Loucy (cell line): ENCODE data around the gene NFYA.

Experiments
- H2AFZ ChIP-seq: fragments of 200-600 bp; sonication (generic); 2 replicates; pipeline ENCODE4 v1.6.0; 2016; ENCODE audit warnings: antibody characterized with exemption, mild to moderate bottlenecking, low read length, moderate library complexity
- H3F3A ChIP-seq: fragments of 200-600 bp; 2 replicates; pipeline ENCODE4 v1.6.0; 2016; ENCODE audit warnings: antibody characterized with exemption, low read depth, mild to moderate bottlenecking
- H3K27me3 ChIP-seq: fragments of 200-600 bp; sonication (generic); 2 replicates; pipeline ENCODE4 v1.6.1; 2014; ENCODE audit warnings: low read length, mild to moderate bottlenecking; ENCODE audit not compliant: insufficient read depth, poor library complexity, severe bottlenecking
- H3K36me3 ChIP-seq: fragments of 200-600 bp; sonication (generic); 2 replicates; pipeline ENCODE4 v1.6.1; 2016; ENCODE audit warnings: low read length; ENCODE audit not compliant: insufficient read depth
- H3K4me1 ChIP-seq: fragments of 200-600 bp; sonication (generic); 2 replicates; pipeline ENCODE4 v1.5.1; 2014; ENCODE audit warnings: low read length, mild to moderate bottlenecking; ENCODE audit not compliant: insufficient read depth, poor library complexity, severe bottlenecking
- H3K4me2 ChIP-seq: fragments of 200-600 bp; sonication (generic); 2 replicates; pipeline ENCODE4 v1.6.0; 2014; ENCODE audit warnings: antibody characterized with exemption, low read length, low read depth, mild to moderate bottlenecking; ENCODE audit not compliant: poor library complexity, severe bottlenecking
- H3K4me3 ChIP-seq: fragments of 200-600 bp; sonication (generic); 2 replicates; pipeline ENCODE4 v1.5.1; 2014; ENCODE audit warnings: low read length, mild to moderate bottlenecking, mixed read lengths; ENCODE audit not compliant: poor library complexity, severe bottlenecking
- H3K79me2 ChIP-seq: fragments of 200-600 bp; sonication (generic); 2 replicates; pipeline ENCODE4 v1.6.1; 2014; ENCODE audit warnings: low read length; ENCODE audit not compliant: insufficient read depth
- H3K9ac ChIP-seq: fragments of 200-600 bp; sonication (generic); 2 replicates; pipeline ENCODE4 v1.6.0; 2014; ENCODE audit warnings: mild to moderate bottlenecking, low read depth, low read length, moderate library complexity; ENCODE audit not compliant: poor library complexity, severe bottlenecking
- H3K9me2 ChIP-seq: fragments of 200-600 bp; sonication (generic); replicated peaks from 2 replicates; pipeline ENCODE4 v1.6.1; 2016; ENCODE audit warnings: low read depth, low read length, mixed read lengths
- H3K9me3 ChIP-seq: fragments of 200-600 bp; sonication (generic); 2 replicates; pipeline ENCODE4 v1.6.1; 2014; ENCODE audit warnings: mild to moderate bottlenecking, antibody characterized with exemption, low read length, low read depth; ENCODE audit not compliant: insufficient read depth
- H4K20me1 ChIP-seq: fragments of 200-600 bp; sonication (generic); 2 replicates; pipeline ENCODE4 v1.6.0; 2014; ENCODE audit warnings: antibody characterized with exemption, low read length, mild to moderate bottlenecking; ENCODE audit not compliant: insufficient read depth, poor library complexity, severe bottlenecking
- EZH2phosphoT487 ChIP-seq: fragments of 200-600 bp; IDR thresholded peaks from 2 replicates; pipeline ENCODE4 v1.6.1; 2018; ENCODE audit warnings: antibody characterized with exemption, mild to moderate bottlenecking, moderate library complexity, borderline replicate concordance
- TF ChIP-seq, protein P1 (sequence below): fragments of 200-600 bp; sonication (generic); conservative IDR thresholded peaks from 2 replicates; pipeline ENCODE4 v1.5.1; 2014; ENCODE audit warnings: mild to moderate bottlenecking, antibody characterized with exemption, low read length

NFYA gene

DNA sequence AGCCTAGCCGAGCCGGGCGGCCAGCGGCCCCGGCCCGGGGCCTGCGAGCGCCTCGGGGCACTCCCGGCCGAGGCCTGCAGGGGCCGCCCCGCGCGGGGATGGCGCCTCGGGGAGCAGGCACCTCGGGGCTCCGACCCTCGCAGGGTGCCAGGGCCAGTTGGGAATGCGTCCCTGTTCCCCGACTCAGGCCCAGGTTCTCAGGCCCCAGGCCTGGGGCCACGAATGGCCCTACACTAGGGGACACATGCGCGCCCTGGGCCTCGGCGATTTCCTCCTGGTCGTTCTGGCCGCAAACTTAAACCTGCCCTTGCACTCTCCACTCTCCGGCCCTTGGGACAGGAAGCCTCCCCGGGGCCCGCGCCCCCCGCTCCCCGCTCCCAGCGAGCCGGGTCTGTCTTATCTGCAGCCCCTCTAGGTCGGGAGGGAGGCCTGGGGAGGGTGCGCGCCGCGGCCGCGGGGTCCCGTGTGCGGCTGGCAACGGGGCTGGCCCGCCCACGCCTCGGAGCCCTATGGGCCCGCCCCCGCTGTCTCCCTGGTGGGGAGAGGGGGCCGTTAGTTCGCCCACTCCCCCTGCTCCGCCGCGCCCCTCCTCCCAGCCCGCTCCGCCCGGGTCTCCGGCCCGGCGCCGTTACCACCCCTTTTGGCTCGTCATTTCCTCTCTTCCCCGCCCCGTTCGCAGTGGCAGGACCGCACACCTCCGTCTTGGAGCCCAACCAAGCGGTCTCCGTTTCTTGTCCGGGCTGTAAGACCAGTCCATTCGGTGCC, 611 bp downstream of the NFYA start:
- peaks cover 49% of the 10 kb centered on the region for H4K20me1 ChIP-seq

DNA sequence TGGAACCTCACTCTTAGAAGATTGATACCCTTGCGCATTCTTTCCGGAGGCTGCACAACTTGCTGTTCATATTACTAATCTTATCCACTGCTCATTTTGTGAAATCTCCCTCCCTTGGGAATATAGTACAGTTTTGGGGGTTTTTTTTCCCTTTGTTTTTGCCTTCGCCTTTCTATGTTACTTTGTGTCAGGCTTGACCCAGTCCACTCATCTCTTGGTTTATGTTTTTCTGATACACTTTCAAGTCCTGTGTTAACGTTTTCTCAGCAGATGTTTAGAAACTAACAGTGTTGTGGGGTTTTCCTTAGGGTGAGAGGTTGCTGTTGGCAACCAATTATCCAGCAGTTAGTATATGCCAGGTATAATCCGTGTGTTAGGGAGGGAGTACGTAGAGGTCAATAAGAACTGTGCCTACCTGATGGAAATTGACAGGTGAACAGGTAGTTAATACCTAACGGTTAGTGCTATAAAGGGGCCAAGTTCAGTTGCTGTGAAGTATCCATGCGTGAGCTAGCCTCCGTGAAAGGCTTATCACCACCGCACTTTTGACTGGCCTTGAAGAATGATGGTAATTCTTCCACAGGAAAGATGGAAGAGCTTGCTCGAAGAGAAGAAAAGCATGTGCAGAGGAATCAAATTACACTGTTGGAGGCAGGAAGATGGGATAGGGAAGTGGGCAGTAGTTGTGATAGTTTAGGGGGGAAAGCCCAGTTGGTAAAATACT, 1.4 kb downstream of the NFYA start:
- H4K20me1 ChIP-seq = peaks cover 56% of the 10 kb centered on the region
- TF ChIP-seq, protein P1, sequence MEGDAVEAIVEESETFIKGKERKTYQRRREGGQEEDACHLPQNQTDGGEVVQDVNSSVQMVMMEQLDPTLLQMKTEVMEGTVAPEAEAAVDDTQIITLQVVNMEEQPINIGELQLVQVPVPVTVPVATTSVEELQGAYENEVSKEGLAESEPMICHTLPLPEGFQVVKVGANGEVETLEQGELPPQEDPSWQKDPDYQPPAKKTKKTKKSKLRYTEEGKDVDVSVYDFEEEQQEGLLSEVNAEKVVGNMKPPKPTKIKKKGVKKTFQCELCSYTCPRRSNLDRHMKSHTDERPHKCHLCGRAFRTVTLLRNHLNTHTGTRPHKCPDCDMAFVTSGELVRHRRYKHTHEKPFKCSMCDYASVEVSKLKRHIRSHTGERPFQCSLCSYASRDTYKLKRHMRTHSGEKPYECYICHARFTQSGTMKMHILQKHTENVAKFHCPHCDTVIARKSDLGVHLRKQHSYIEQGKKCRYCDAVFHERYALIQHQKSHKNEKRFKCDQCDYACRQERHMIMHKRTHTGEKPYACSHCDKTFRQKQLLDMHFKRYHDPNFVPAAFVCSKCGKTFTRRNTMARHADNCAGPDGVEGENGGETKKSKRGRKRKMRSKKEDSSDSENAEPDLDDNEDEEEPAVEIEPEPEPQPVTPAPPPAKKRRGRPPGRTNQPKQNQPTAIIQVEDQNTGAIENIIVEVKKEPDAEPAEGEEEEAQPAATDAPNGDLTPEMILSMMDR = no peak
- TF ChIP-seq EZH2phosphoT487 = no peak
- H3K79me2 ChIP-seq = peaks cover 81% of the 10 kb centered on the region
- peaks cover 78% of the 10 kb centered on the region for H3K4me1 ChIP-seq
- peak overlapping the region; percentile 94 for H3K4me3 ChIP-seq
- peaks cover 9% of the 10 kb centered on the region; the same call in 1 of the 2 replicates for H3K36me3 ChIP-seq
- H3F3A ChIP-seq = peaks cover 9% of the 10 kb centered on the region
- peak overlapping the region; percentile 96 for H3K9ac ChIP-seq
- no peak overlapping the region for H2AFZ ChIP-seq
- peaks cover 5% of the 10 kb centered on the region for H3K27me3 ChIP-seq
- no peaks in the 10 kb centered on the region for H3K9me3 ChIP-seq
- H3K4me2 ChIP-seq = peak overlapping the region; percentile 100
- H3K9me2 ChIP-seq = no peaks in the 10 kb centered on the region

More for the DNA sequence above, 611 bp downstream of the NFYA start:
- H3K4me2 ChIP-seq = peak overlapping the region; percentile 100
- H2AFZ ChIP-seq = no peak overlapping the region
- peaks cover 9% of the 10 kb centered on the region for H3F3A ChIP-seq
- peaks cover 5% of the 10 kb centered on the region for H3K27me3 ChIP-seq
- peaks cover 72% of the 10 kb centered on the region for H3K4me1 ChIP-seq
- H3K79me2 ChIP-seq = peaks cover 74% of the 10 kb centered on the region
- H3K4me3 ChIP-seq = peak overlapping the region; percentile 94
- peak overlapping the region; percentile 96 for H3K9ac ChIP-seq
- H3K36me3 ChIP-seq = peaks cover 1% of the 10 kb centered on the region; the same call in 1 of the 2 replicates
- H3K9me3 ChIP-seq = no peaks in the 10 kb centered on the region
- H3K9me2 ChIP-seq = no peaks in the 10 kb centered on the region
- TF ChIP-seq, protein P1 = peak; percentile 15; the same call in 1 of the 2 replicates
- TF ChIP-seq EZH2phosphoT487 = no peak

DNA sequence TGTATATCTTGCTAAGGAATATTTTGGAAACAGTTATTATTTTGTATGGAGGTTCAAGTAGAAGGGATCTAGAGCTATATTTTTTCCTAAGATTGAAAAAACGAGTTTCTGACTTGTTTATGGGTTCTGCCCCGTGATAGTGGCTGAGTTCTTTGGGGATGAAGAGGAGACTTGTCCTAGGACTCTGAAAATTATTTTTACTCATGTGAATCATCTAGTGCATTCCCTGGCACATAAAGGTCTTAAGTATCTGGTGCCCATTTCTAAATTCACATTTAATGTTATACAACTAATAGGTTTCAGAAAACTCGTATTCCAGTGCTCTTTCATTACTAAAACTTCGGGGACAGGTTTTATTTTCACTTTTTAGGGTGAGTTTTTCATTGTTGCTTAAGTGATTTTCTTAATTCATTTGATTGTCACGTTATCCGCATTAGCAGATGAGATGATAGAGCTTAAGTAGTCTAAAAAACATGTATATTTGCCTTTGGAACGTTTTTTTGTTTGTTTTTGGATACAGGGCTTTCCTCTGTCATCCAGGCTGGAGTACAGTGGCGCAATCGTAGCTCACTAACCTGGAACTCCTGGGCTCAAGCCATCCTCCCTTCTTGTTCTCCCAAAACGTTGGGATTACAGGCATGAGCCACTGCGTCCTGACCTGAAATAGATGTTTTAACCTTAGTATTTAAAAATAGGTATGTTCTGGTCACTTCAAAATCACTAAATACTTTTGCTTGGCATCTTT, 2.1 kb downstream of the NFYA start:
- no peaks in the 10 kb centered on the region for H3K9me2 ChIP-seq
- H3K9me3 ChIP-seq = no peaks in the 10 kb centered on the region
- peaks cover 16% of the 10 kb centered on the region; the same call in 1 of the 2 replicates for H3K36me3 ChIP-seq
- H4K20me1 ChIP-seq = peaks cover 63% of the 10 kb centered on the region
- TF ChIP-seq, protein P1 = no peak
- no peak for TF ChIP-seq EZH2phosphoT487
- H3K79me2 ChIP-seq = peaks cover 85% of the 10 kb centered on the region
- H3K4me3 ChIP-seq = peak overlapping the region; percentile 94
- peaks cover 78% of the 10 kb centered on the region for H3K4me1 ChIP-seq
- peaks cover 9% of the 10 kb centered on the region for H3F3A ChIP-seq
- peaks cover 5% of the 10 kb centered on the region for H3K27me3 ChIP-seq
- H2AFZ ChIP-seq = no peak overlapping the region
- H3K9ac ChIP-seq = peak overlapping the region; percentile 96
- H3K4me2 ChIP-seq = peak overlapping the region; percentile 100
